GM23338 (cell line): ENCODE results near the gene ZNF391. TPM values are rescaled to one million over a fixed set of nuclear protein-coding genes. Genes with fewer than 3 reads are reported as not detected.
A peak's percentile ranks its signal among the peaks of the same experiment; 100 is the strongest.

Experiments
- ATAC-seq: fragments of 200-7000 bp; cut with Tn5 transposase; 3 replicates; pipeline ENCODE4 v1.9.1; 2020
- DNase-seq: peaks from one replicate; pipeline ENCODE4 v3.0.0-alpha.2; 2015; ENCODE audit warnings: low spot score
- H2AFZ ChIP-seq: fragments of 200-600 bp; sonication (generic); 2 replicates; pipeline ENCODE4 v1.8.0; 2016; ENCODE audit warnings: antibody characterized with exemption, mild to moderate bottlenecking, moderate library complexity
- H3F3A ChIP-seq: fragments of 200-600 bp; sonication (generic); replicated peaks from 2 replicates; pipeline ENCODE4 v1.8.0; 2017; ENCODE audit warnings: antibody characterized with exemption, mixed run types, low read depth
- H3K27ac ChIP-seq: fragments of 200-600 bp; sonication (generic); 2 replicates; pipeline ENCODE4 v1.6.1; 2016; ENCODE audit warnings: low read depth
- H3K27me3 ChIP-seq: fragments of 200-600 bp; sonication (generic); 2 replicates; pipeline ENCODE4 v1.8.0; 2016; ENCODE audit warnings: mild to moderate bottlenecking, mixed run types, moderate library complexity; ENCODE audit not compliant: insufficient read depth
- H3K36me3 ChIP-seq: fragments of 200-600 bp; sonication (generic); 2 replicates; pipeline ENCODE4 v1.8.0; 2016; ENCODE audit warnings: mild to moderate bottlenecking; ENCODE audit not compliant: insufficient read depth
- H3K4me1 ChIP-seq: fragments of 200-600 bp; sonication (generic); 2 replicates; pipeline ENCODE4 v1.8.0; 2016; ENCODE audit warnings: mild to moderate bottlenecking, moderate library complexity; ENCODE audit not compliant: insufficient read depth
- H3K4me2 ChIP-seq: fragments of 200-600 bp; sonication (generic); 2 replicates; pipeline ENCODE4 v1.7.1; 2017; ENCODE audit warnings: mixed run types
- H3K4me3 ChIP-seq: fragments of 200-600 bp; sonication (generic); 2 replicates; pipeline ENCODE4 v1.6.1; 2016; ENCODE audit warnings: mixed run types
- H3K79me2 ChIP-seq: fragments of 200-600 bp; sonication (generic); replicated peaks from 2 replicates; pipeline ENCODE4 v1.8.0; 2017; ENCODE audit warnings: mild to moderate bottlenecking; ENCODE audit not compliant: insufficient read depth
- H3K9me2 ChIP-seq: fragments of 200-600 bp; sonication (generic); 2 replicates; pipeline ENCODE4 v1.8.0; 2017; ENCODE audit not compliant: insufficient read depth
- H4K20me1 ChIP-seq: fragments of 200-600 bp; sonication (generic); replicated peaks from 2 replicates; pipeline ENCODE4 v1.8.0; 2017; ENCODE audit warnings: mild to moderate bottlenecking; ENCODE audit not compliant: insufficient read depth
- H3K27ac Mint-ChIP-seq: 2 replicates; pipeline ENCODE4 v1.8.0; 2020; ENCODE audit warnings: inconsistent platforms, mild to moderate bottlenecking, moderate library complexity, mixed read lengths
- H3K27me3 Mint-ChIP-seq: 3 replicates; pipeline ENCODE4 v1.8.0; 2022; ENCODE audit warnings: low read depth, mild to moderate bottlenecking, moderate library complexity, mixed read lengths, inconsistent platforms; ENCODE audit not compliant: insufficient read depth, poor library complexity
- H3K36me3 Mint-ChIP-seq: 3 replicates; pipeline ENCODE4 v1.8.0; 2021; ENCODE audit warnings: low read depth, mild to moderate bottlenecking, inconsistent platforms, moderate library complexity, mixed read lengths
- H3K4me1 Mint-ChIP-seq: 3 replicates; pipeline ENCODE4 v1.8.0; 2020; ENCODE audit warnings: mild to moderate bottlenecking, inconsistent platforms, mixed read lengths
- H3K4me3 Mint-ChIP-seq: 3 replicates; pipeline ENCODE4 v1.8.0; 2021; ENCODE audit warnings: moderate library complexity, mild to moderate bottlenecking, inconsistent platforms, mixed read lengths
- H3K9me3 Mint-ChIP-seq: 3 replicates; pipeline ENCODE4 v1.8.0; 2020; ENCODE audit warnings: moderate library complexity, mild to moderate bottlenecking, inconsistent platforms, mixed read lengths
- ETS1 ChIP-seq: IDR thresholded peaks from 2 replicates; pipeline ENCODE4 v1.6.1; 2016; ENCODE audit warnings: antibody characterized with exemption
- JUNB ChIP-seq: IDR thresholded peaks from one replicate; pipeline ENCODE4 v1.6.1; 2016; ENCODE audit warnings: antibody characterized with exemption; ENCODE audit not compliant: unreplicated experiment
- ZNF331 ChIP-seq: fragments of 250-450 bp; sonication (Bioruptor Pico); IDR thresholded peaks from 2 replicates; pipeline ENCODE4 v1.5.0; 2020; ENCODE audit warnings: low read depth, mild to moderate bottlenecking, moderate library complexity
- ZNF462 ChIP-seq: fragments of 250-450 bp; sonication (Bioruptor Pico); IDR thresholded peaks from 2 replicates; pipeline ENCODE4 v1.5.0; 2020; ENCODE audit warnings: mild to moderate bottlenecking, moderate library complexity
- polyA plus RNA-seq: library from polyadenylated mRNA; unstranded; fragments of >200 nt; fragmentation: Nextera tagmentation; extraction: Ambion mirVana; gene quantifications from 2 replicates; pipeline ENCODE4 v1.2.1, GENCODE V29; 2016
- total RNA-seq: library from RNA; depleted of rRNA; stranded (reverse); fragments of >200 nt; shearing (Covaris generic); gene quantifications from 2 replicates; pipeline ENCODE4 v1.2.3, GENCODE V29; 2014
- TF ChIP-seq, protein P1 (sequence below), 2 experiments: fragments of 200-600 bp in 1 of 2; sonication (generic) in 1 of 2; conservative IDR thresholded peaks; 2 replicates each; pipeline versions ENCODE4 v1.5.1 to v1.6.1; 2016 to 2017; ENCODE audit warnings: antibody characterized with exemption in 2 of 2, low read depth in 2 of 2, mild to moderate bottlenecking in 2 of 2, moderate library complexity in 1 of 2

The ZNF391 gene
- total and polyA plus RNA-seq, 2 experiments from 2014 or later: 11.4 to 22.5 TPM

GRCh38 chr6:27400877-27401642 is 12.5 kb downstream of the ZNF391 start:
- peaks cover 5% of the 10 kb centered on the region for H3K27me3 Mint-ChIP-seq
- Histone ChIP-seq H3F3A (no peaks in the 10 kb centered on the region), H4K20me1 (no peaks in the 10 kb centered on the region), H3K4me2 (no peak overlapping the region), H3K36me3 (peaks cover 37% of the 10 kb centered on the region), H3K4me3 (no peak overlapping the region), H3K27me3 (no peaks in the 10 kb centered on the region), H2AFZ (no peak overlapping the region), H3K27ac (no peak overlapping the region), H3K79me2 (no peaks in the 10 kb centered on the region), H3K4me1 (no peaks in the 10 kb centered on the region), H3K9me2 (0 out of 2 replicates have a peak, but pooled peaks cover 4% of the 10 kb centered on the region)
- H3K27ac Mint-ChIP-seq: no peak overlapping the region
- peaks cover 78% of the 10 kb centered on the region for H3K36me3 Mint-ChIP-seq
- ATAC-seq (no peak), DNase-seq (no peak)
- no peak overlapping the region for H3K4me3 Mint-ChIP-seq
- TF ChIP-seq ETS1 (no peak), ZNF462 (no peak), JUNB (no peak)
- H3K4me1 Mint-ChIP-seq: no peaks in the 10 kb centered on the region
- H3K9me3 Mint-ChIP-seq: peaks cover 63% of the 10 kb centered on the region

DNA sequence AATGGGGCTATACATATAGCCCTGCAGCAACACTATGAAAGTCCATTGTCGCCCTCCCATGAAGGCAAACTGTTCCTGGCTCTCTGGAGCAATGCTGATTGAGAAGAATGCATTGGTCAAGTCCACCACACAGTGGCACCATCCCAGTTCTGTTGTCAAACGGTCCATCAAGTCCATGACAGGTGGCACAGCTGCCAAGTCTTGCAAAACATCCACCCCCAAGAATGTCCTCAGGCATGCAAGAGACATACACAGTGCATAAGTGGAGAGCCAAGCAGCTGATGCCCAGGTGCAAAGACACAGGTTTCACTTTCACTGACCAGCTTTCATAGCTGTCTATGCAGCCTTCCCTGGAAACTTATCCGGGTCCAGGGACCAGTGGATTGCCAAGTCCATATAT is 17.5 kb downstream of the ZNF391 start:
- peaks cover 12% of the 10 kb centered on the region for H3K36me3 ChIP-seq
- Mint-ChIP-seq H3K36me3 (peaks cover 29% of the 10 kb centered on the region), H3K9me3 (peaks cover 27% of the 10 kb centered on the region), H3K27ac (no peak overlapping the region), H3K4me3 (no peak overlapping the region), H3K4me1 (no peaks in the 10 kb centered on the region), H3K27me3 (peaks cover 2% of the 10 kb centered on the region)
- H4K20me1 ChIP-seq: no peaks in the 10 kb centered on the region
- no peak overlapping the region for H3K27ac ChIP-seq
- ATAC-seq (no peak), DNase-seq (no peak)
- H3K4me2 ChIP-seq: no peak overlapping the region
- no peaks in the 10 kb centered on the region for H3K9me2 ChIP-seq
- H3K27me3 ChIP-seq: no peaks in the 10 kb centered on the region
- no peaks in the 10 kb centered on the region for H3K4me1 ChIP-seq
- H3K79me2 ChIP-seq: no peaks in the 10 kb centered on the region
- H2AFZ ChIP-seq: no peak overlapping the region
- no peaks in the 10 kb centered on the region for H3F3A ChIP-seq
- H3K4me3 ChIP-seq: no peak overlapping the region
- TF ChIP-seq, protein P1, sequence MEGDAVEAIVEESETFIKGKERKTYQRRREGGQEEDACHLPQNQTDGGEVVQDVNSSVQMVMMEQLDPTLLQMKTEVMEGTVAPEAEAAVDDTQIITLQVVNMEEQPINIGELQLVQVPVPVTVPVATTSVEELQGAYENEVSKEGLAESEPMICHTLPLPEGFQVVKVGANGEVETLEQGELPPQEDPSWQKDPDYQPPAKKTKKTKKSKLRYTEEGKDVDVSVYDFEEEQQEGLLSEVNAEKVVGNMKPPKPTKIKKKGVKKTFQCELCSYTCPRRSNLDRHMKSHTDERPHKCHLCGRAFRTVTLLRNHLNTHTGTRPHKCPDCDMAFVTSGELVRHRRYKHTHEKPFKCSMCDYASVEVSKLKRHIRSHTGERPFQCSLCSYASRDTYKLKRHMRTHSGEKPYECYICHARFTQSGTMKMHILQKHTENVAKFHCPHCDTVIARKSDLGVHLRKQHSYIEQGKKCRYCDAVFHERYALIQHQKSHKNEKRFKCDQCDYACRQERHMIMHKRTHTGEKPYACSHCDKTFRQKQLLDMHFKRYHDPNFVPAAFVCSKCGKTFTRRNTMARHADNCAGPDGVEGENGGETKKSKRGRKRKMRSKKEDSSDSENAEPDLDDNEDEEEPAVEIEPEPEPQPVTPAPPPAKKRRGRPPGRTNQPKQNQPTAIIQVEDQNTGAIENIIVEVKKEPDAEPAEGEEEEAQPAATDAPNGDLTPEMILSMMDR (conservative IDR thresholded peaks at IDR 0.05; ENCODE audit: low read depth in 2 of 2): 0 out of 4 replicates have a peak, but pooled peaks of 1 of the 2 experiments have one; percentile 13
- TF ChIP-seq ZNF331 (CRISPR knock-in tag): no peak
